ENCODE data around the gene SLC6A16.

DNA sequence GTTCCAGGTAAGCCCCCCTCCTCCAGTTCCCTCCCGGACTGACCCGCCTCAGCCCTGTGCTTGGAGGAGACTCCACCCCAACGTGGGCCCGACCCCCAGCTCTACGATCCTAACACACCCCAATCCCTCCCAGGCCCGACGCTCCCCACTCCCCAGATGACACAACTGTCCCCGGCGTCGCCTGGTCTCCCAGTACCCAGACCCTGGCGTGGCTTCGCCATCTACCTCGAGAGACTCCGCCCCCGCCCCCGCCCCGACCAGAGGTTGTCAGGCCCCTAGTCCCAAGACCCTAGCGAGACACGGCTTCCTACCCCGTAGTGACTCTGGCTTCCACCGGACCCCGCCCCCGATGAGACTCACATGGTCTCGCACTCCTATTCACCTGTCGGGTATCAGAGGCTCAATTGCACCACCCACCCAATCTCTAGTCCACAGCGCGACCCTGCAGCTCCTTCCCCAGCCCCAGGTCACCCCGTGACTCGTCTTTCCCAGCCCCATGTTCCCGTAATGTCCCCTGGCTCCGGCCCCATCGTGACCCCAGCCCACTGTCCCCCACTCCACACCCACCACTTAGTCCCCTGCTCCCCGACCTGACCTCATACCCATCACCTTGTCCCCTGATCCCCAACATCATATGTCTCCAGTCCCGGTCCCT is 13.2 kb upstream of the SLC6A16 start:
- TF ChIP-seq, protein P1, sequence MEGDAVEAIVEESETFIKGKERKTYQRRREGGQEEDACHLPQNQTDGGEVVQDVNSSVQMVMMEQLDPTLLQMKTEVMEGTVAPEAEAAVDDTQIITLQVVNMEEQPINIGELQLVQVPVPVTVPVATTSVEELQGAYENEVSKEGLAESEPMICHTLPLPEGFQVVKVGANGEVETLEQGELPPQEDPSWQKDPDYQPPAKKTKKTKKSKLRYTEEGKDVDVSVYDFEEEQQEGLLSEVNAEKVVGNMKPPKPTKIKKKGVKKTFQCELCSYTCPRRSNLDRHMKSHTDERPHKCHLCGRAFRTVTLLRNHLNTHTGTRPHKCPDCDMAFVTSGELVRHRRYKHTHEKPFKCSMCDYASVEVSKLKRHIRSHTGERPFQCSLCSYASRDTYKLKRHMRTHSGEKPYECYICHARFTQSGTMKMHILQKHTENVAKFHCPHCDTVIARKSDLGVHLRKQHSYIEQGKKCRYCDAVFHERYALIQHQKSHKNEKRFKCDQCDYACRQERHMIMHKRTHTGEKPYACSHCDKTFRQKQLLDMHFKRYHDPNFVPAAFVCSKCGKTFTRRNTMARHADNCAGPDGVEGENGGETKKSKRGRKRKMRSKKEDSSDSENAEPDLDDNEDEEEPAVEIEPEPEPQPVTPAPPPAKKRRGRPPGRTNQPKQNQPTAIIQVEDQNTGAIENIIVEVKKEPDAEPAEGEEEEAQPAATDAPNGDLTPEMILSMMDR (IDR thresholded peaks at IDR 0.05), result no peak
- no peak for TF ChIP-seq ZFX (IDR thresholded peaks at IDR 0.05; ENCODE audit: borderline replicate concordance)
